Thyroid gland (tissue), 4 donors: ENCODE results near the gene AMBP. TPM values are rescaled to one million over a fixed set of nuclear protein-coding genes. Genes with fewer than 3 reads are reported as not detected.

Experiments
- DNase-seq, 2 donors: peaks; one replicate each; pipeline ENCODE4 v3.0.0-alpha.2; 2019
- H3K27ac ChIP-seq, 3 donors: fragments of 200-600 bp; sonication (generic); 1 replicate in 2 of 3; 2 replicates in 1 of 3; pipeline ENCODE4 v1.5.1; 2016 to 2019; ENCODE audit warnings: mild to moderate bottlenecking in 1 of 3, moderate library complexity in 1 of 3
- H3K27me3 ChIP-seq: fragments of 200-600 bp; sonication (generic); one replicate; pipeline ENCODE4 v1.5.1; 2019
- H3K36me3 ChIP-seq, 2 donors: fragments of 200-600 bp; sonication (generic); one replicate each; pipeline ENCODE4 v1.5.1; 2016 to 2019
- H3K4me1 ChIP-seq, 2 donors: fragments of 200-600 bp; sonication (generic); one replicate each; pipeline ENCODE4 v1.5.1; 2017 to 2019
- H3K4me3 ChIP-seq, 3 donors: fragments of 200-600 bp; sonication (generic); replicated peaks in 1 of 3; 1 replicate in 2 of 3; 2 replicates in 1 of 3; pipeline ENCODE4 v1.5.1; 2016; ENCODE audit warnings: mild to moderate bottlenecking in 1 of 3
- H3K9me3 ChIP-seq: fragments of 200-600 bp; sonication (generic); one replicate; pipeline ENCODE4 v1.5.1; 2017
- POLR2A ChIP-seq, 2 donors: fragments of 450-650 bp; IDR thresholded peaks; one replicate each; pipeline ENCODE4 v1.6.1; 2017; ENCODE audit warnings: antibody characterized with exemption in 2 of 2, mild to moderate bottlenecking in 2 of 2, moderate library complexity in 1 of 2
- WGBS, 2 donors: methylation state at CpG; one replicate each; pipeline ENCODE4 v1.1.5; 2017; 5-methylcytosine and 5-hydroxymethylcytosine counted together
- intact Hi-C: fragments of 100-400 bp; cut with DNase I; formaldehyde crosslinking; loops from one replicate; pipeline ENCODE4 v1.15.1; 2023
- total RNA-seq, 4 donors: library from RNA; depleted of rRNA; stranded (reverse); fragments of >200 nt; gene quantifications; one replicate each; pipeline ENCODE4 v1.2.3, GENCODE V29; 2016
- TF ChIP-seq, protein P1 (sequence below), 6 experiments: fragments of 200-600 bp in 3 of 6; fragments of 450-650 bp in 3 of 6; sonication (generic) in 3 of 6; IDR thresholded peaks; one replicate each; pipeline ENCODE4 v1.5.1; 2016 to 2019; ENCODE audit warnings: antibody characterized with exemption in 6 of 6, mild to moderate bottlenecking in 2 of 6, inconsistent platforms in 1 of 6, moderate library complexity in 1 of 6

Gene AMBP
- total RNA-seq, 4 donors from 2014 or later = 0.83 to 4.2 (median 2.1) TPM; not detected in 1

DNA sequence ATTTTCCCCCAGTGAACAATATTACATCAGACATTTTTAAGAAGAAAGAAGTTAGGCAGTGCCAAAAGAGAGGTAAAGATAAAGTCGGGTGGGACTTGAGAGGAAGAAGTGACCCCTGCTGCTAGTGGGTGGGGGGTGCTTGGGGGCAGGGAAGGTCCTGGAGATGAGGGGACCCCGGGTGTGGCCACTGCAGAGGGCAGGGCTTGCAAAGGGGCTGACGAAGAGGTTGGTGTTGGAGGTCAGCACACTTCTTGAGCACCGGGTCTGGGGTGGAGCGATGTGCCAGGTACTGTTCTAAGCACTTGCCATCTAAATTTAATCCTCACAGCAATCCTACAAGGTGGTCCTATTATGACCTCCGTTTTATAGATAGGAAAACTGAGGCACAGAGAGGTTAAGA, 62.0 kb downstream of the AMBP start:
- TF ChIP-seq, protein P1, sequence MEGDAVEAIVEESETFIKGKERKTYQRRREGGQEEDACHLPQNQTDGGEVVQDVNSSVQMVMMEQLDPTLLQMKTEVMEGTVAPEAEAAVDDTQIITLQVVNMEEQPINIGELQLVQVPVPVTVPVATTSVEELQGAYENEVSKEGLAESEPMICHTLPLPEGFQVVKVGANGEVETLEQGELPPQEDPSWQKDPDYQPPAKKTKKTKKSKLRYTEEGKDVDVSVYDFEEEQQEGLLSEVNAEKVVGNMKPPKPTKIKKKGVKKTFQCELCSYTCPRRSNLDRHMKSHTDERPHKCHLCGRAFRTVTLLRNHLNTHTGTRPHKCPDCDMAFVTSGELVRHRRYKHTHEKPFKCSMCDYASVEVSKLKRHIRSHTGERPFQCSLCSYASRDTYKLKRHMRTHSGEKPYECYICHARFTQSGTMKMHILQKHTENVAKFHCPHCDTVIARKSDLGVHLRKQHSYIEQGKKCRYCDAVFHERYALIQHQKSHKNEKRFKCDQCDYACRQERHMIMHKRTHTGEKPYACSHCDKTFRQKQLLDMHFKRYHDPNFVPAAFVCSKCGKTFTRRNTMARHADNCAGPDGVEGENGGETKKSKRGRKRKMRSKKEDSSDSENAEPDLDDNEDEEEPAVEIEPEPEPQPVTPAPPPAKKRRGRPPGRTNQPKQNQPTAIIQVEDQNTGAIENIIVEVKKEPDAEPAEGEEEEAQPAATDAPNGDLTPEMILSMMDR (IDR thresholded peaks at IDR 0.05) = no peak
- no peak for TF ChIP-seq POLR2A (IDR thresholded peaks at IDR 0.05)
- DNase-seq = no peak
- Histone ChIP-seq H3K27ac (no peak overlapping the region), H3K27me3 (no peaks in the 10 kb centered on the region), H3K4me3 (no peak overlapping the region), H3K36me3 (peaks cover 17% of the 10 kb centered on the region in 2 donors), H3K4me1 (no peaks in the 10 kb centered on the region), H3K9me3 (no peaks in the 10 kb centered on the region)
- intact Hi-C loops = no loop called here
- 95% methylated on average over 6 of the region's 6 CpGs for WGBS, 2 donors

DNA sequence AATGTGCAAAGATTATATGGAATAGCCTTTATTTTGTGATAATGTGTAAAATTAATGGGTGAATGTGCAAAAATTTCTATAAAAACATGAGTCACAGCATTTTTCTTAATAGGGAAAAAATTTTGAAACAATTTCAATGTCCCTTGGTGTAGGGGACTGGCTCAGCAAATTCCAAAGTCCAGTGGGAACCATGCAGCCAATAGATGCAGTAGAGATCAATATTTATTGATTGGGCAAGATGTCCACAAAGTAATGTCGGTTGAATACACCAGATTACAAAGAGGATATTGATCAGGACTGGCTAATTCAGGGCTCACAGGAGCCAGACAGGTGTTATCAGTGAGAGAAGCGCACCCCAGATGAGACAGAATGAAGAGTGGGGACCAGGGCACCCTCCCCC, 62.5 kb downstream of the AMBP start:
- peaks cover 17% of the 10 kb centered on the region in 2 donors for H3K36me3 ChIP-seq
- intact Hi-C loops = no loop called here
- H3K4me3 ChIP-seq = no peak overlapping the region
- no peaks in the 10 kb centered on the region for H3K4me1 ChIP-seq
- no peak overlapping the region for H3K27ac ChIP-seq
- DNase-seq = no peak
- no peaks in the 10 kb centered on the region for H3K27me3 ChIP-seq
- H3K9me3 ChIP-seq = no peaks in the 10 kb centered on the region
- 97% methylated on average over 2 of the region's 2 CpGs for WGBS, 2 donors
- TF ChIP-seq POLR2A (IDR thresholded peaks at IDR 0.05) = no peak

DNA sequence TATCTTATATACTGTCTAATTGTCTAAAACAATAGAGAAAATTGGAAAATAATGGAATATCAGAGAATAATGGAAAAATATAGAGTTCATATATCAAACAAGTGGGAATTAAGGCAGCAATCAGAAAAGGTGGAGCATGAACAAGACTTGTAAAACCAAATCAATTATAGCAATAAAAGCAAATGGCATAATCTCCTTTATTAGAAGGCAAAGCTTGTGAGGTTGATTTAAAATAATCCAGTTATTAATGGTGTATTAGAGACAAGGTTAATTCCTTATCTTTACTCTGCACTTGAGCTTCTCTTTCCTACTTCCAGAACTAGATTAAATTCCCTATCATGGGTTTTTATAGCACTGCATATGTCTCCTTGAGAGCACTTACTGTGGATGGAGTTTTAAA, 64.1 kb downstream of the AMBP start:
- DNase-seq = no peak
- TF ChIP-seq, protein P1 (IDR thresholded peaks at IDR 0.05) = no peak
- H3K27ac ChIP-seq = no peak overlapping the region
- peaks cover 12 to 13% of the 10 kb centered on the region in 2 donors for H3K36me3 ChIP-seq
- H3K4me3 ChIP-seq = no peak overlapping the region
- H3K9me3 ChIP-seq = no peaks in the 10 kb centered on the region
- H3K4me1 ChIP-seq = no peaks in the 10 kb centered on the region
- no peaks in the 10 kb centered on the region for H3K27me3 ChIP-seq
- intact Hi-C loops = no loop called here

DNA sequence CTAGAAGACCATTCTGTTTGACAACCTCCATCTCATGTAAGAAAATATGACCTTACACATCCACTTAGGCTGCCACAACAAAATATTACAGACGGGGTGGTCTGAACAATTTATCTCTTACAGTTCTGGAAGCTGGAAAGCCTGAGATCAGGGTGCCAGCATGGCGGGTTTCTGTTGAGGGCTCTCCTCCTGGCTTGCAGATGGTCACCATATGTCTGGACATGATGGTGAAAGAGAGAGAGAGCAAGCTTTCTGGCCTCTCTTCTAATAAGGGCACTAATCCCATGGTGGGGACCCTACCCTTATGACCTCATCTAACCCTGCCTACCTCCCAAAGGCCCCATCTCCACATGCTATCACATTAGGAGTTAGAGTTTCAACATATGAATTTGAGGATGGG, 66.0 kb downstream of the AMBP start:
- WGBS, 2 donors = 70 to 91% methylated on average over 2 of the region's 2 CpGs
- no peaks in the 10 kb centered on the region for H3K27me3 ChIP-seq

DNA sequence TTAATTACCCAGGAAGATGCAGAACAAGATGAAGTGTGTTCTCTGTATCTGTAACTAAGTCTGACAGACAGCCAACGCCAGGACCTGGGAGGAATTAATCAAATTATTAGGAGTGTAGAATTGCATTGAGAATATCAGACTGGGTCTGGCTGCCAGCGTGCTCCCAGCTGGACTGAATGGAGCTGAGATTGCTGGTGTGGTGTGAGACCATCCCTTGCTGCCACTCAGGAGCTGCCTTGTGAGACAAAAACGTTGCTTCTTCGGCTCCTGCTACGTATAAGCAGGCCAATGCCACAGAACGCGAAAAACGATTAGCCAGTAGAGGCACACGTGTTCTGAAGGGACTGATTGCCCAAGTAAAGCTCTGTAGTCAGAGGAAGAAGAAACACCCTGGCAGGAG, 66.8 kb downstream of the AMBP start:
- Histone ChIP-seq H3K27ac (no peak overlapping the region), H3K4me3 (no peak overlapping the region), H3K4me1 (no peaks in the 10 kb centered on the region), H3K9me3 (no peaks in the 10 kb centered on the region), H3K27me3 (no peaks in the 10 kb centered on the region), H3K36me3 (peaks cover 0 to 4% of the 10 kb centered on the region in 2 donors)
- TF ChIP-seq, protein P1 (IDR thresholded peaks at IDR 0.05) = no peak
- TF ChIP-seq POLR2A (IDR thresholded peaks at IDR 0.05) = no peak
- no peak for DNase-seq
- intact Hi-C loops = no loop called here
- 83 to 91% methylated on average over 9 of the region's 9 CpGs for WGBS, 2 donors

More for the DNA sequence above, 66.0 kb downstream of the AMBP start:
- intact Hi-C loops = no loop called here
- Histone ChIP-seq H3K36me3 (peaks cover 2 to 4% of the 10 kb centered on the region in 2 donors), H3K4me3 (no peak overlapping the region), H3K4me1 (no peaks in the 10 kb centered on the region), H3K9me3 (no peaks in the 10 kb centered on the region), H3K27ac (no peak overlapping the region)
- DNase-seq = no peak
- no peak for TF ChIP-seq POLR2A (IDR thresholded peaks at IDR 0.05)
- TF ChIP-seq, protein P1 (IDR thresholded peaks at IDR 0.05) = no peak

Other genes with a start within 250 kb of the AMBP start
- gene ZNF618, start 202.0 kb downstream of the AMBP start, total RNA-seq = 10 to 100 TPM in 3 of 4 donors, 1 to 10 TPM in 1; 9.9 to 17.5 (median 15.5) TPM
- 10 to 100 TPM; 13.4 to 56.0 (median 31.7) TPM for gene KIF12, start 21.0 kb upstream of the AMBP start, total RNA-seq
- 10 to 100 TPM in 2 of 4 donors, 1 to 10 TPM in 2; 6.7 to 32.5 (median 10.6) TPM for gene COL27A1, start 77.2 kb upstream of the AMBP start, total RNA-seq
- not detected for gene ORM1, start 244.8 kb upstream of the AMBP start, total RNA-seq